IPS-NIHi7 (cell line): ENCODE data around the gene REG3G.
"Not testable (repeated sequence)": the region's sequence is repeated elsewhere in the genome, so short reads cannot be mapped to it uniquely, and the experiment has no call there.

Source experiments
- DNase-seq: peaks from one replicate; pipeline ENCODE4 v3.0.0; 2012; ENCODE audit warnings: mixed read lengths; ENCODE audit errors: extremely low spot score

The REG3G gene

GRCh38 chr2:79016342-79016741 is 9.2 kb upstream of the REG3G start:
- no peak for DNase-seq

GRCh38 chr2:79026061-79026460 is 559 bp downstream of the REG3G start:
- no peak for DNase-seq

- no peak for DNase-seq
Measured at GRCh38 chr2:79039944-79040343, 14.4 kb downstream of the REG3G start.

GRCh38 chr2:79041032-79041448 is 15.5 kb downstream of the REG3G start:
- peak; percentile 44 for DNase-seq

GRCh38 chr2:79053486-79053885 is 28.0 kb downstream of the REG3G start:
- DNase-seq = not testable (repeated sequence)

- not testable (repeated sequence) for DNase-seq
Measured at GRCh38 chr2:79054769-79055168, 29.3 kb downstream of the REG3G start.

GRCh38 chr2:79065201-79065600 is 39.7 kb downstream of the REG3G start:
- DNase-seq = no peak

- DNase-seq = no peak
Measured at GRCh38 chr2:79071078-79071477, 45.6 kb downstream of the REG3G start.
